ENCODE data around the gene SYT3. TPM values are rescaled to one million over a fixed set of nuclear protein-coding genes. Genes with fewer than 3 reads are reported as not detected.

The SYT3 gene
- total RNA-seq, 1 donor from 2014 or later: not detected

DNA sequence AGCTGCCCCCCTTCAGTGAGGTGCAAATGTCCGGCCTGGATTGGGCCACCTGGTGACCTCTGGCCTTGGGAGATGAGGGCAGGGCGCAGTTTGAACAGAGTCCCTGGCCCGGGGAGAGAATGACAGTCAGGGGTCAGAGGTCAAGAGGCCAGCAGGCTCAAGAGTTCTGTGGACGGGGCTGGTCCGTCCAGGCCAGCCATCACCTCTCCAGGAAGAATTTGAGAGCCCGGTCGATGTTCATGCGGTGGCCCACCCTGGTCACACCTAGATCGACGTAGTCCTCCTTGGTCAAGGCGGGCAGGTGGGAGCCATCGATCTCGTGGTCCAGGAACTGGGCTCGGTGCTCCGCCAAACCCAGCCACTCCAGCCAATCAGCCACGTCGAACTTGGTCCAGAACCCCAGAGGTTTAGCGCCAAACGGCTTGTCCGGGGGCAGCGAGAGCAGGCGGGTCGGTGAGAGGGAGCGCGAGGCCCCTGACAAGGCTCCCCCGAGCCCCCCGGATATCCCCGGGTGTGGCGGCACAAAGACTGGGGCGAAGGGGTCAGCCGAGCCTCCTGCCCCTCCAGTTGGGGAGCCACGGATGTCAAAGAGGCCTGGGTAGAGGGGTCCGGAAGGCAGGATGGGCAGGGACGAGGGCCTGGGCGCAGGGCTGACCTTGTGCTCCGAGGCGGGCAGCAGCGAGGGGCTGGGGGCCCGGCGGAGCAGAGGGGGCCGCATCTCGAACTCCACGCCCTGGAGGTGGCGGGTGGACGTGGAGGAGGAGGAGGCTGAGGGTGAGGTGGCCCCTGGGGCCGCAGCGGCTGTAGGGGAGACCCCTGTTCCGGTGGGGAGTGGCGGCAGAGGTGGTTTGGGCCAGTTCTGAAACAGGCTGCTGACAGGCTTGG, 22.3 kb upstream of the SYT3 start:
- DNase-seq (ENCODE audit: low read depth, low spot score): no peak

- no peak for DNase-seq (ENCODE audit: low read depth, low spot score)
Measured at GRCh38 chr19:50661023-50661422, 21.3 kb upstream of the SYT3 start.

DNA sequence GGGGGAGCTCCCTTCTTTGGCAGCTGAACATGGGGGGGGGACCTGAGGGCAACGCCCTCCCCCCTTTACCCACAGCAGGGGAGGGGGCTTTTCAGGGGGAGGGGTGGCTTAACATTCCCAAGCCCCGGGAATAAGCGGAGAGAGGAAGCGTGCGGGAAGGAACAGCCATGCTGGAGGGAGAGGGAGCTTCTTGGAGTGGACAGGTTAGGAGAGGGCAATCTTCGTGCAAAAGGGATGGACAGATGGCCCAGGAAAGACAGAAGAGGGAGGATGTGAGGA, 20.3 kb upstream of the SYT3 start:
- DNase-seq (ENCODE audit: low read depth, low spot score): no peak

GRCh38 chr19:50659318-50660087, 19.8 kb upstream of the SYT3 start:
- DNase-seq (ENCODE audit: low read depth, low spot score): no peak

DNA sequence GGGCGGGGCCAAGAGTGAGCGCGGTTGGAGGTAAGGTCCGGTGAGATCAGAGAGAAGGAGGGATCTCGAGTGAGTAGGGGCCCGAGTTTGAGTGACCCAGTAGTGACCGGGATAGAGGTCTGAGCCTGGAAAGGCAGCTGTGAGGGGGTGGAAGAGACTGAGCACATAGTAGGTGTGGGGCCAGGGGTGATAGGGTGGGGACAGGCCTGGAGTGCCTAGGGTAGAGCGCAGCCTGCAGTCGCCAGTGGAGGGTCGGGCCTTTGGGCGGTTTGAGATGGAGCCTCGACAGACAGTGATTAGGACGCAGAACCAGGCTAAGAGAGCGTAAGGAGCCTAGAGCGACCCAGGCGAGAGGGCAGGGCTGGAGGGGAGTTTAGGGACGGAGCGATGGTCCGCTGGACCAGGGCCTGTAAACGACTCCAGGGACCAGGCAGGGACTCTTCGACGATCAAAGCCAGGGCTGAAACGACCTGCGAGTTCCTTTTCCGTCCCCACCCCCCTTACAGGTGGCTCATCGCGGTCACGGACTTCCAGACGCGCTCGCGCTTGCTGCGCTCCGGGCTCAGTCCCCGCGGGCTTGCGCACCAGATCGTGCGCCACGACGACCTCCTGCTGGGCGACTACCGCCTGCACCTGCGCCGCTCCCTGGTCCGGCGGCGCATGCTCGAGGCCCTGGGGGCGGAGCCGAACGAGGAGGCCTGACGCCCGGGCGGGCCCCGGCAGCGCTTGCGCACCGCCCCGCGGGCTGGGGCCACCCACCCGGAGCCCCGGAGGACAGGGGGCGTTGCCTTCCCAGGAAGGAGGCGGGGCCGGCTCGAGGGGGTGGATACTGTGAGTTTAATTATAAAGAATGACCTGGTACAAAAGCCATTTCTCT, 19.0 kb upstream of the SYT3 start:
- peak; percentile 41 for DNase-seq (ENCODE audit: low read depth, low spot score)

- peak; percentile 99 for DNase-seq (ENCODE audit: low read depth, low spot score)
Measured at GRCh38 chr19:50657712-50658440, 18.2 kb upstream of the SYT3 start.

GRCh38 chr19:50657222-50657669, 17.6 kb upstream of the SYT3 start:
- DNase-seq (ENCODE audit: low read depth, low spot score): no peak

- DNase-seq (ENCODE audit: low read depth, low spot score): no peak
Measured at GRCh38 chr19:50654882-50655281, 15.2 kb upstream of the SYT3 start.

- DNase-seq (ENCODE audit: low read depth, low spot score): no peak
Measured at GRCh38 chr19:50652722-50653121, 13.0 kb upstream of the SYT3 start.

DNA sequence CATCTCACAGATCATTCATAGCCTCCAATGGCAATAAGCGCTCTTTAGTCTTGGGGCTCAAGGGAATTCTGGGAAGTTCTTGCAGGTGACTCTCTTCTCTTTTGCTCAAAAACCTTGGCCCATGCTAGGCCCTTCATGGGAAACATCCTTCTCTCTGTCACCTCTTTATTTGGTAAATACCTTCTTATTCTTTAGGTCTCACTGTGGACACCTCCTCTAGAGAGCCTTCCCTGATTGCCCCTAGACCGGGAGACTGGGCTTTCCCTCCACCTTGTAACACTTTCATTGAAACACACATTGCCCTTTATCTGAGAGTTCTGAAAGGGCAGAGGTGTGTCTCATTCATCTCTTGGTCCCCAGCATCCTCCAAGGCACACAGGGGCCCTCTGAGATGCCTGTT, 11.5 kb upstream of the SYT3 start:
- DNase-seq (ENCODE audit: low read depth, low spot score): no peak

GRCh38 chr19:50649433-50650391, 10.0 kb upstream of the SYT3 start, which contains the start of gene C19orf81:
Gene C19orf81, plus strand, starts transcription at chr19:50649445. Its CDS starts 0 bp downstream, at chr19:50649445.
- DNase-seq (ENCODE audit: low read depth, low spot score): no peak

GRCh38 chr19:50648659-50649058, 9.0 kb upstream of the SYT3 start:
- DNase-seq (ENCODE audit: low read depth, low spot score): no peak

DNA sequence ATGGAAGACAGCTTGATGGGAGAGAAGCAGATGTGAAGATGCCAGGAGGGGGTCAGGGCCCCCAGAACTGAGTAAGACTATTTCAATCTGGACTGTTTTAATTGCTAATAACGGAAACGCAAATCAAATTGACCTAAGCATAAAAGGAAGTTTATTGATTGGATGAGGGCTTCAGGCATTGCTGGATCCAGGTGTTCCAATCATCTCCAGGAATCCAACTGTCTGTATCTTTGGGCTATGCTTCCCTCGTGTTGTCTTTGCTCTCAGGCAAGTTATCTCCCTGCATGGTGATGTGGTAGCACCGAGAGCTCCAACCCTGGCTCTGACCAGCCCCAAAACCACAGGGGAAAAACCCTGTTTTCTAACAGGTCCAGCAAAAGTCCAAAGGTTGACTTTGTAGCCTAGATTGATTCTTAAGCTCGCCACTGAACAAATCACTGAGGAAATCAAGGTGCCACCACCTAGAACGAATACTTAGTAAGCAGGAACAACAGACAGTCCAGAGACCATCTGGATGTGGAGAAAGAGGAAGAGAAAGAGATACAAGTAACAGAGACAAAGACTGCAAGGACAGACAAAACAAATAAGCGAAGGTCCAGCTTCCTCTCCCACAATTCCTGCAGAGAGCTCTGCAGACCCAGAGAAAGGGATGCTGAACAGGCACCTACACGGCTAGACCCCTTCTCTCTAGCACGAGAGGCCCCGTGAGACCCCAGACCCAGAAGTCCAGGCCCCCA, 8.4 kb upstream of the SYT3 start:
- DNase-seq (ENCODE audit: low read depth, low spot score): no peak

DNA sequence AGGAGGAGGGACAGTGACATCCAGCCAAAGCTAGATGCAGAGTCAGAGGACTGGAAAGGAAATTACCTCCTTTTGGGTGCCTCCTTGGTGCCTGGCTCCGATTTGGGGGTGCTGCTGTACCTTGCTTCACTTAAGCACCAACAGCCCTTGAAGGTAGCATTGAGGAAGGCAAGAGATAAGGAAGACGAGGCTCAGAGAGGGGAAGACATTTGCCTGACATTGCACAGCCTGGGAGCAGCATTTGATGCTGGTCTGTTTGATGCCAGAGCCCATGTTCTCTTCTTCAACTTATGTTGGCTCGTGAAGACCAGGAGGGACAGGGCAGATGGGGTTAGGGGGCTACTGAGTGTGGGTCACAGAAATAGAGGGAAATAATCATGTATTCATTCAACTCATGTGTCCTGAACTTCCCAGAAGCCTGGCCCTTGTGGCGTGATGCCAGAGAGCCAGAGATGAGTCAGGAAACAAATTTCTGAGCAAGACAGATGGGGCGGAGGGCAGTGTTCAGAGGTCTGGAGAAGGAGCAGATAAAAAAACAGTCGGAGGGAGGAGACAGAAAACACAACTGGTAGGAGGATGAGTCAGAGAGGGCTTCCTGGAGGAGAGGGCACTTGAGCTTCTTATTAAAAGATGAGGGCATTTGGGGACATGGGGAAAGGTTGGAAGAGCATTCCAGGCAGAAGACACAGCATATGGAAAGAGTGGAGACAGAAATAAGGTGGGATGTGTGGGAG, 6.6 kb upstream of the SYT3 start:
- DNase-seq (ENCODE audit: low read depth, low spot score): peak; percentile 15

DNA sequence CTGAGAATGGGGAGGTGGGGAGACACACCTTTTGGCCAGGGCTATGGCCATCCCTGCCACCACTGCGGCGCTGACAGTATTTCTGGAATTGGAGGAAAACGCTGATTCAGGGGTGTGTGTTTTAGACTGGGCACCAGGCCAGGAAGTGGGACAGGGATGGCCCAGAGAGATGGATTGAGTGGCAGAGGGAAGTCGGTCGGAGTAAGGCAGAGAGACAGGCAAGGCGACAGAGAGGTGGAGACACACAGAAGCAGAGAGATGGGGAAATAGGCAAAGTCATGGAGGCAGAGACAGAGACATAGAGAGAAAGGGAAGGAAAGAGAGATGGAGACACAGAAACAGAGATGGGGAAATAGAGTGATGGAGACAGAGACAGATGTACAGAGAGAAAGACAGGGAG, 5.4 kb upstream of the SYT3 start:
- no peak for DNase-seq (ENCODE audit: low read depth, low spot score)

DNA sequence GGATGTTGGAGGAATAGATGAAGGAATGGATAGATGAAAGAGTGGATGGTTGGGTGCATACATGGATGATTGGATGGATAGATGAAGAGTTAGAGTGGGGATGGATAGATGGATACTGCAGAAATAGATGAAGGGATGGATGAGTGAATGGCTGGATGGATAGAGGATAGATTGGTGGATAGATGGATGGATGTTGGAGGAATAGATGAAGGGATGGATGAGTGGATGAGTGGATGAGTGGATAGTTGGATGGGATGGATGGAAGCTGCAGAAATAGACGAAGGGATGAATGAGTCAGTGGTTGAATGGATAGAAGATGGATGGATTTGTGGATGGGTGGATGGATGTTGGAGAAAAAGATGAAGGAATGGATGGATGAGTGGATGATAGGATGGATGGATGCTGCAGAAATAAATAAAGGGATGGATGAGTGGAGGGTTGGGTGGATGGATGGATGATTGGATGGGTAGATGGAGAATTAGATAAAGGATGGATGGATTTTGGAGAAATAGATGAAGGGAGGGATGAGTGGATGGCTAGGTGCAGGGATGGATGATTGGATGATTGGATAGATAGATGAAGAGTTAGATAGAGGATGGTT, 4.7 kb upstream of the SYT3 start:
- DNase-seq (ENCODE audit: low read depth, low spot score): no peak

DNA sequence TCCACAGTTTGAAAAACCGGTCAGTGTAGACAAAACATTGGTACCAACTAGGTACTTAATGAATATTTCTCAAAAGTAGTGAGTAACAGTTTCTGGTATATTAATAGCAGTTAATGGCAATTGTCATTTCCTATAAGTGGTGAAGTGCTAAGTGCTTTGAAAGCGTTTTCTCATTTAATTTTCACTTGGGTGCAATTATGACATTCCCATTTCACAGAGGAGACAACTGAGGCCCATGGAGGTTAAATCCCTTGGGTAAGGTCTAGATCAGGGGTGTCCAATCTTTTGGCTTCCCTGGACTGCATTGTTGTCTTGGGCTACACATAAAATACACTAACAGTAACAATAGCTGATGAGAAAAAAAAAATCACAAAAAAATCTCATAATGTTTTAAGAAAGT, 687 bp upstream of the SYT3 start:
- no peak for DNase-seq (ENCODE audit: low read depth, low spot score)

DNA sequence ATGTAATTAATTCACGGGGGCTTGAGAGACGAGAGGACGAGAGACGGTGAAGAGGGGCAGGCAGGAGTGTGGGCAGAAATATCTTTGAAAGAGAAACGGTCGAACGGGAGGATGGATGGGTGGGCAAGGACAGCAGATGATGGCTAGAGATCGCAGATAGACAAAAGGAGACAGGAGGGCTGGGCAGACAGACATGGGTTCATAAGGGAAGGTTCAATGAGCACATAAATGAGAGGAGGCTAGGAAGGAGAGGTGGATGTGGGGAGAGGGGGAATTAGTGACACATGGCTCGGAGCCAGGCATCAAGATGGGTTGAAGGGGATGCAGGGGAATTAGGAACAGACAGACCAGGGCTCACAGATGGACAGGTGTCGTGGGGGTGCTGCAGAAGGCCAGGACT, 1.1 kb downstream of the SYT3 start:
- no peak for DNase-seq (ENCODE audit: low read depth, low spot score)
